HEK293T (cell line): ENCODE results near the gene ZIC4.

Experiments
- CTCF ChIA-PET: fragments of 350-600 bp; formaldehyde crosslinking; extraction: SDS; loops from one replicate; lab custom pipeline; 2021; ENCODE audit warnings: antibody characterized with exemption, inconsistent platforms; lab: Yijun Ruan, JAX
- POLR2A ChIA-PET: fragments of 350-600 bp; formaldehyde crosslinking; extraction: SDS; loops from one replicate; lab custom pipeline; 2020; ENCODE audit warnings: antibody characterized with exemption, inconsistent platforms; lab: Yijun Ruan, JAX
- DNase-seq: peaks from one replicate; pipeline ENCODE4 v3.0.0; 2012; ENCODE audit warnings: mixed read lengths; ENCODE audit errors: extremely low spot score
- ARNT ChIP-seq: fragments of 450-650 bp; IDR thresholded peaks from 2 replicates; pipeline ENCODE4 v1.6.1; 2017; ENCODE audit warnings: mild to moderate bottlenecking
- BHLHE40 ChIP-seq: fragments of 450-650 bp; IDR thresholded peaks from 2 replicates; pipeline ENCODE4 v1.6.1; 2016; ENCODE audit warnings: mild to moderate bottlenecking, moderate library complexity, borderline replicate concordance
- CTBP1 ChIP-seq: fragments of 450-650 bp; IDR thresholded peaks from 2 replicates; pipeline ENCODE4 v1.6.1; 2016; ENCODE audit warnings: borderline replicate concordance
- ELF4 ChIP-seq: fragments of 450-650 bp; IDR thresholded peaks from 2 replicates; pipeline ENCODE4 v1.6.1; 2017; ENCODE audit warnings: antibody characterized with exemption
- FOXA1 ChIP-seq: fragments of 450-650 bp; IDR thresholded peaks from 2 replicates; pipeline ENCODE4 v1.6.1; 2016; ENCODE audit warnings: mild to moderate bottlenecking
- FOXK2 ChIP-seq: fragments of 450-650 bp; IDR thresholded peaks from 2 replicates; pipeline ENCODE4 v1.6.1; 2016; ENCODE audit warnings: mild to moderate bottlenecking
- FOXM1 ChIP-seq: fragments of 450-650 bp; IDR thresholded peaks from 2 replicates; pipeline ENCODE4 v1.6.1; 2017; ENCODE audit warnings: mild to moderate bottlenecking, borderline replicate concordance
- HDGF ChIP-seq: fragments of 450-650 bp; IDR thresholded peaks from 2 replicates; pipeline ENCODE4 v1.6.1; 2017; ENCODE audit warnings: antibody characterized with exemption, borderline replicate concordance
- L3MBTL2 ChIP-seq: fragments of 450-650 bp; conservative IDR thresholded peaks from 2 replicates; pipeline ENCODE4 v1.6.1; 2016; ENCODE audit warnings: mild to moderate bottlenecking
- LEF1 ChIP-seq: fragments of 450-650 bp; IDR thresholded peaks from 2 replicates; pipeline ENCODE4 v1.6.1; 2017; ENCODE audit warnings: mild to moderate bottlenecking, borderline replicate concordance
- NFRKB ChIP-seq: fragments of 450-650 bp; IDR thresholded peaks from 2 replicates; pipeline ENCODE4 v1.6.1; 2016; ENCODE audit warnings: mild to moderate bottlenecking, moderate library complexity
- PKNOX1 ChIP-seq: fragments of 450-650 bp; IDR thresholded peaks from 2 replicates; pipeline ENCODE4 v1.6.1; 2016
- SP1 ChIP-seq: fragments of 450-650 bp; IDR thresholded peaks from 2 replicates; pipeline ENCODE4 v1.6.1; 2017
- SUZ12 ChIP-seq: fragments of 450-650 bp; IDR thresholded peaks from 2 replicates; pipeline ENCODE4 v1.6.1; 2016; ENCODE audit warnings: mild to moderate bottlenecking
- TARDBP ChIP-seq: fragments of 450-650 bp; IDR thresholded peaks from 2 replicates; pipeline ENCODE4 v1.6.1; 2016
- ZNF384 ChIP-seq: fragments of 450-650 bp; IDR thresholded peaks from 2 replicates; pipeline ENCODE4 v1.6.1; 2016

ZIC4 gene

DNA sequence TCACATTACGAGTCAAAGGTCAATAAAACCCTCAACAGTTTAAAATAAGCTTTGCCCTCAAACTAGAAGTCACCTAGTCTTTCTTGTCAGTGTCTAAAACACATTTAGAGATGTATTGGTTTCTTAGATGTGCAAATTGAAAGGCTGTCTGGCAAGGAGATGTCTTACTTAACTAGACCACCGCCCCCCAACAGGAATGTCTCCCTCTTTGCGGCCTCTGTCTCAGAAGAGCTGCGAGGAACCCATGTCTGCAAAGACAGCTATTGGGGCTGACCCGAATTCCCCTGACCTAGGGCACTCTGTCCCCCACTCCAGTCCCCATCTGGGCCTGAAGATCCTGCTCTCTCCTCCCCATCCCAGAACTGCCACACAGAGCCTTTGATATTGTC, 46.3 kb downstream of the ZIC4 start:
- ChIA-PET CTCF (interaction anchor here (0.6 kb wide), 1 partner anchor 802 kb away, joined by 3 read pairs; no protein-coding TSS in a partner anchor), POLR2A (no interaction called here)
- TF ChIP-seq ARNT (no peak), CTBP1 (no peak), BHLHE40 (no peak), ZNF384 (no peak), HDGF (no peak), FOXA1 (no peak), SP1 (no peak), TARDBP (no peak), NFRKB (no peak), L3MBTL2 (no peak), PKNOX1 (no peak), SUZ12 (no peak), LEF1 (no peak), ELF4 (no peak), FOXM1 (no peak), FOXK2 (no peak)
- no peak for DNase-seq

DNA sequence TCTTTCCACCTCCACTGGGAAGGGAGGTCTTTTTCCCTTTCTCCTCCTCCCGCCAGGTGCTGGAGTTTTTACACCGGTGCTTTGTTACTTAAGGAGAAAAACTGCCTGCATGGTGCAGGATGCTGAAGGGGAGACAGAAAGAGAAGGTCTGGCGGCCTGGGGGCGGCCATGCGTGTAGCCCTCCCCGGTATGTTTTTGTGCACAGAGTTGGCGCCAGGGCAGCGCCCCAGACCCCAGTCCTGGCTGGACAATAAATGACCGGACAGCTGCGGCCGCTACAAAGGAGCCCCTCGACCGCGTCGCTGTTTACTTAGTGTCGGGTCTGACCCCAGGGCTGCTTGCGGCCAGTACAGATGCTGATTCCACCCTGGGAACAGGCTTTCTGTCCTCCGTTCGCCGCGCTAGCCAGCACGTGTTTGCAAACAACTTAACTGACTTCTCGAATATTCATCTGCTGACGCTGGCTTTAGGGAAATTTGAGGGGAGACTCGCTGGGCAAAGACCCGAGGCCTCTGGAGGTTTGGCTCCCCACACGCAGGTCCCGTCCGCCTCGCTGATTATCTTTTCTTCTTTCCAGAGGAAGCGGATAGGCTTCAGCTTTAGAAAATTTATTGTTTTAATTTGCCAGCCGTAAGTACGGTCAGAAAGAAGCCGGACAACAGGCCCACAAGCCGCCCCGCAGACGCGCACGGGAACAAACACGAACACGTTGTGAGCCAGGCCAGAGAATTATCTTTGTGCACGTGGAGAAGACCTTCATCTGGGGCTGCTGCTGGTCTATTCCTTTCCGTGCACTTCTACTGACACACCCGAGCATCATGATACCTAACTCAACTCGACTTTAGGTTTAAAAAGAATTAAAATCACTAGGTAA, 46.9 kb downstream of the ZIC4 start:
- ChIA-PET CTCF (interaction anchor here (0.6 kb wide), 1 partner anchor 802 kb away, joined by 3 read pairs; no protein-coding TSS in a partner anchor), POLR2A (no interaction called here)
- TF ChIP-seq TARDBP (no peak), NFRKB (no peak), LEF1 (no peak), CTBP1 (no peak), FOXM1 (no peak), HDGF (no peak), ARNT (no peak), ELF4 (no peak), FOXK2 (no peak), FOXA1 (no peak)
- no peak for DNase-seq

GRCh38 chr3:147358144-147358992, 48.0 kb downstream of the ZIC4 start:
- no peak for TF ChIP-seq TARDBP
- TF ChIP-seq HDGF: no peak
- no peak for TF ChIP-seq ELF4
- TF ChIP-seq ARNT: no peak
- no peak for TF ChIP-seq SUZ12
- no peak for TF ChIP-seq FOXA1
- no peak for TF ChIP-seq NFRKB
- TF ChIP-seq BHLHE40: no peak
- no peak for TF ChIP-seq L3MBTL2
- no peak for TF ChIP-seq CTBP1
- no peak for TF ChIP-seq PKNOX1
- no peak for DNase-seq
- ChIA-PET POLR2A (no interaction called here), CTCF (no interaction called here)

DNA sequence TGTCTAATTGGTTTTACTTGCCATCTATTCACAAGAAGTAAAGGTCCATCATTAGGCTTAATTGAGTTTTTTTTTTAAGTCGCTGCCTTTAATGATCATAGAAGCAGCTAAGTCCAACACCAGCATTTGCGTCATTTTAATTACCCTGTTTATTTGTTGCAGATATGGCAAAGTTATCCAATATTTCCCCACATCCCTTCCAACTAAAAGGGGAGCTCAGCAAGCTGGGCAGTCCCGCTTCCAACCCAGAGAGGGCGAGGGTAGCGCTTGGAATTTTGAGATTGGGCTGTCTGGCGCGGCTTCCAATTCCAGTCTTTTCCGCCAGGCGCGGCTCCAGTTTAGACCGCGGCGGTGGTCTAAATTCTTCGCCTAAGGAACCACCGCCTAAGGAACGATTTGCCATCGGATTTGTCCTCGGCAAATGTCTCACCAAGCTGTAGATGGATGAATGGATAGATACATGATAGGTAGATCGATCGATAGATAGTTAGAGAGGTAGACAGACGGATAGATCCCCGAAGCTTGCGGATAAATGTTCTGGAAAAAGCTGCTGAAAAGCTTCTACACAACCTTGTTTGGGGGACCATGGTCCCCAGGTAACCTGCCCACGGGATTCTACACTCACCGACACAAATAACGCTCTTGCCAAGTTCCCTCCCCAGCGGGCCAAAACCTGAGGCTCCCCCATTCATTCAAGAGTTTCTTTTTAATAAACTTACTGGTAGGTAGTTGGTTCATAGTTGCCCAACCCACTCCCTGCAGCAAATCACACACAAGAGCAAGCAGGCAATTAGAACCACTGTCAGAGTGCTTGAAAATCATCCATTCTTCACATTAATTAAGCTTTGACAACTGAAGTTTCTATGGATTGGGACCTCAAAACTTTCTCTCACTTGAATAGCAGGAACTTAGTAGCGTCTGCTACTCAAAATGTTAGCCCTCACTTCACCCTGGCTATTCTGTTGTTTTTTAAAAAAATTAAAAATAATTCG, 49.1 kb downstream of the ZIC4 start:
- CTCF ChIA-PET: no interaction called here
- TF ChIP-seq PKNOX1: no peak
- POLR2A ChIA-PET: no interaction called here
- no peak for DNase-seq

DNA sequence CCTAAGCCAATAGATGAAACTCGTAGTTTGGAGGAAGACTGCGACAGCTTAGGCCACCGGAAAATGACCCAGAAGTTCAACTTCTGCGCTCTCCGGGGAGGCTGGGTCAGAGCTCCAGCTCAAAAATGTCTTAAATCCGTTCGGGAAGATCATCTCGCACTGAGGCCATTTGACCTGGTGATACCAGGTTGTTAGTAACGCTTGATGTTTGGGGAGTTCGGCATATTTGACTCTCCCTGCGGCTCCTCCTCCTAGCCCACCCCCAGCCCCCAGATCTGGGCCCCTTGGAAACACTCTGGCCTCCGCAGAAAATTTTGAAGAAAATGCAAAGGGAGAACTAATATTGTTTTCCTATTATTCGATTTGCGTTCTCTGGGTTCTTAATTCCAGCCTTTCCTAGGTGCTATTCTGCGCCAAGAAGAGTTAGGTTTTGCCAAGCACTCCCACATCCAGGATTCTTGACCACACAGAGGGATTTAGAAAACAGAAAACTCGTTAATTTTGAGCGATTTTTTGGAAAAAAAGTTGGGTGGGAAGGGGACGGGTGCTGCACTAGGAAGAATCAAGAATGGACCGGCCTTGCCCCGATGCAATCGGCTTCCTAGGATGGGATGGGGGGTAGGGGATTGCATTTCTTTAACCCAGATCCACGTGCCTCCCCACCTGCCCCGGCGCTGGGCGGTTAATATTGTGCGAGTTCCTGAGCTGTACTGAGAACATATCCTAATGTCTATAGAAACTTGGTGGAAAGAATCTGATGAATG, 50.0 kb downstream of the ZIC4 start:
- ChIA-PET CTCF (no interaction called here), POLR2A (no interaction called here)
- no peak for DNase-seq
- TF ChIP-seq NFRKB (no peak), SP1 (no peak), ELF4 (no peak), ZNF384 (no peak), FOXK2 (no peak), L3MBTL2 (no peak), HDGF (no peak), CTBP1 (no peak), FOXA1 (no peak), ARNT (no peak), LEF1 (no peak), TARDBP (no peak), BHLHE40 (no peak), SUZ12 (no peak), PKNOX1 (no peak)
